Measurements from ENCODE around the gene PPP4R3B.

GRCh38 chr2:55547001-55547400, 70.4 kb downstream of the PPP4R3B start:
- no peak for TF ChIP-seq POLR2A (IDR thresholded peaks at IDR 0.05)
- no peak for TF ChIP-seq CTCF (IDR thresholded peaks at IDR 0.05)

Measured in esophagus squamous epithelium (tissue), 4 donors.